SU-DHL-6 (cell line): ENCODE results near the gene KIF13A.

ENCODE experiments used
- EZH2phosphoT487 ChIP-seq: fragments of 200-600 bp; sonication (generic), shearing (Covaris generic); conservative IDR thresholded peaks from 2 replicates; pipeline ENCODE4 v1.6.1; 2018; ENCODE audit warnings: mild to moderate bottlenecking, antibody characterized with exemption, low read length, moderate library complexity, mixed read lengths
- TF ChIP-seq, protein P1 (sequence below): fragments of 200-600 bp; sonication (generic); IDR thresholded peaks from one replicate; pipeline ENCODE4 v1.5.1; 2017; ENCODE audit warnings: antibody characterized with exemption, mild to moderate bottlenecking, low read length, moderate library complexity; ENCODE audit not compliant: insufficient read depth, poor library complexity, severe bottlenecking

DNA sequence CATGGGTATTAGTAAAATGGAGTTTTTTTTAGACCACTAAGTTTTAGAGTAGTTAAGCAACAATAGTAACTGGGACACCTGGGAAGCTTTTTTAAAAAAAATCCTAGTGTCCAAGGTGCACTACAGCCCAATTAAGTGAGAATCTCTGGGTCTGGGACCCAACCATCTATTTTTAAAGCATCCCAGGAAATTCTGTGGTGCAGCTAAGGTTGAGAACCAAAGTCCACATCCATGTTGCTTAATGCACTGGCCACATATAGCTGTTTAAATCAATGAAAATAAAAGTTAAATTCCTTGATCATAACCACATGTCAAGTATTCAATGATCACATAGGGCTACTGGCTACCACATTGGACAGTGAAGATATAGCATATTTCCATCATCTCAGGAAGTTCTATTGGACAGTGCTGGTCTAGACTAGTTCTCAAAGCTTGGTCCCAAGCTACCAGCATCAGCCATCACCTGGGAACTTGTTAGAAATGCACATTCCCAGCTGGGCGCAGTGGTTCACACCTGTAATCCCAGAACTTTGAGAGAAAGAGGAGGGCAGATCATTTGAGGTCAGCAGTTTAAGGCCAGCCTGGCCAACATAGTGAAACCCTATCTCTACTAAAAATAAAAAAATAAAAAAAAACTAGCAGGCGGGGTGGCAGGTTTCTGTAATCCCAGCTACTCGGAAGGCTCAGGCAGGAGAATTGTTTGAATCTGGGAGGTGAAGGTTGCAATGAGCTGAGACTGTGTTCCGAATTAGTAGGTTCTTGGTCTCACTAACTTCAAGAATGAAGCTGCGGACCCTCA is 12.7 kb downstream of the KIF13A start:
- TF ChIP-seq, protein P1, sequence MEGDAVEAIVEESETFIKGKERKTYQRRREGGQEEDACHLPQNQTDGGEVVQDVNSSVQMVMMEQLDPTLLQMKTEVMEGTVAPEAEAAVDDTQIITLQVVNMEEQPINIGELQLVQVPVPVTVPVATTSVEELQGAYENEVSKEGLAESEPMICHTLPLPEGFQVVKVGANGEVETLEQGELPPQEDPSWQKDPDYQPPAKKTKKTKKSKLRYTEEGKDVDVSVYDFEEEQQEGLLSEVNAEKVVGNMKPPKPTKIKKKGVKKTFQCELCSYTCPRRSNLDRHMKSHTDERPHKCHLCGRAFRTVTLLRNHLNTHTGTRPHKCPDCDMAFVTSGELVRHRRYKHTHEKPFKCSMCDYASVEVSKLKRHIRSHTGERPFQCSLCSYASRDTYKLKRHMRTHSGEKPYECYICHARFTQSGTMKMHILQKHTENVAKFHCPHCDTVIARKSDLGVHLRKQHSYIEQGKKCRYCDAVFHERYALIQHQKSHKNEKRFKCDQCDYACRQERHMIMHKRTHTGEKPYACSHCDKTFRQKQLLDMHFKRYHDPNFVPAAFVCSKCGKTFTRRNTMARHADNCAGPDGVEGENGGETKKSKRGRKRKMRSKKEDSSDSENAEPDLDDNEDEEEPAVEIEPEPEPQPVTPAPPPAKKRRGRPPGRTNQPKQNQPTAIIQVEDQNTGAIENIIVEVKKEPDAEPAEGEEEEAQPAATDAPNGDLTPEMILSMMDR: no peak
- TF ChIP-seq EZH2phosphoT487: no peak
